Activated effector memory CD4-positive, alpha-beta T cell treated with anti-CD3 and anti-CD28 coated beads, Interleukin-2, amount 50 U/mL, for 16 hours (primary cell): ENCODE measurements around the gene PPP2R3C.
"Not testable (repeated sequence)": the region's sequence is repeated elsewhere in the genome, so short reads cannot be mapped to it uniquely, and the experiment has no call there.

Experiments
- DNase-seq: peaks from one replicate; pipeline ENCODE4 v3.0.0-alpha.2; 2020

The PPP2R3C gene

DNA sequence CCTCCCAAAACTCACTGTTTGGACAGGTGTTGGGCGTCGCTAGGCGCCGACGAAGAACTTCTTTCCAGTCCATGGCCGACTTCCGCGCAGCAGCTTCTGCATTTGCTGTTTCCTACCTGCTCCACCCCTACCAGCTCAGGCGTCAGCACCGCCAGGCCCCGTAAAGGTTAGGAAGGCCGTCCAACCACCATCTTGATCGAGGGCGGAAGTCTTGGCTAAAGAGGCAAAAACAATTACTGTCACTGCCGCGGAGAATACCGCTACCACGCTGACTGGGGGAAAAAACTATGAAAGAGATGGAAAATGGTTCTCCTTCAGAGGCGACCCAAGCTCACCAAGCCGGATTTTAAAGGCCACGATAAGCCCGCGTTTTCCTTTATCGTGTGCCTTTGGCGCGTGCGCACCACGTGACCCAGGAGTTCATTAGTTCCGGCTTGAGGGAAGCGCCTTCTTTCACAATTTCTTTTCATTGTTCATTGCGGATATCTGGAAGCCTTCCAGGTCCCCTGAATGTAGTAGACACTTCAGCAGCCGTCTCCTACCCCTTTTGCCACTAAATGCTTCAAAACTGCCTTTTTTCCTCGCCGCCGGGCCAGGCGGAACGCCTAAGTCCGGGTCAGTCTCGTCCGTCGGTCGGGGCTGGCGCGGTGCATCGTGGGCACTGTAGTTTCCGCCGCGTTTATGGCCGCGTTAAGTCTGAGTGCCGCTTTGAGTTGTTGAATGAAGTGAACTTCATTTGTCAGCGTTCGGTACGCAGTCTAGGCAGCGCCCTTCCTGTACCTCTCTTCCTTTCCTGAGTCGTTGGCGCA is at the start of gene PPP2R3C, which contains the start of gene PRORP:
TSS of gene PPP2R3C (minus strand) at position 104 of the 809 bp plus-strand sequence. CDS start at position 73, 31 bp downstream.
TSS of gene PRORP (plus strand) at position 666 of the 809 bp plus-strand sequence. CDS start 694 bp downstream, outside the sequence.
- DNase-seq = peak; percentile 95

DNA sequence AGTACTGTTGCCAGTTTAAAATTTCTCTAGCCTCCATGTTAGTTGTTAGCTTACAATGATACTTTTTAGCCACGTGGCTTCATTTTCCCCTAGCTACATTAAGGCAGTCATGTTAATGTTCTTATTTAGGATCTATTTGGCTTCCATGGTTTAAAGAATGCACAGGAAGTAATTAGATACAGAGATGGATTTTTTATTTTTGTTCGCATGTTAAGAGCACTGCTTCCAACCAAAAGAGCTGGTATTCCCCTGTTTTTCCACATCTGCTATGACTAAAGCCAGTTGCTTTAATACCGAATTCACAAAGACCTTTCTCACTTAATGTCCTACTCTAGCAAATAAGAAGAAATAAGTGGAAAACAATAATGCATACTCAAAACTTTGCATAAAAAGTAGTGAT is 45.7 kb upstream of the PPP2R3C start:
- DNase-seq = no peak

DNA sequence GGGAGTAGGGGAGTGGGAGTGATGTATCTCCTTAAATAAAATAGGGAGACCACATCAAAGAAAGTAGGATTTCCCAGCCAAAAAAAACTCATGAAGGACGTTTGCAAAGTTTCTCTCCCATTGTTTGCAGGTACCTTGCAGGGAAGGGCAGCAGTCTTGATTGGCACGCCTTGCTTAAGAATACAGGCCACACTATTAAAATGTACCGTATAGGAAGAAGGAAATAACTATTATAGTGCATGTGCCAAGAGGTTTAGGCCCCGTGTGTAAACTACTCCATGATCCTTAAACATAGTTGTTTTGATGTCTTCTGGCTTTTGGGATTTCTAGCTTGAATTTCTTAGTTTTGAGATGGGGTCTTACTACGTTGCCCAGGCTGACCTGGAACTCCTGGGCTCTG is 43.1 kb upstream of the PPP2R3C start:
- no peak for DNase-seq

DNA sequence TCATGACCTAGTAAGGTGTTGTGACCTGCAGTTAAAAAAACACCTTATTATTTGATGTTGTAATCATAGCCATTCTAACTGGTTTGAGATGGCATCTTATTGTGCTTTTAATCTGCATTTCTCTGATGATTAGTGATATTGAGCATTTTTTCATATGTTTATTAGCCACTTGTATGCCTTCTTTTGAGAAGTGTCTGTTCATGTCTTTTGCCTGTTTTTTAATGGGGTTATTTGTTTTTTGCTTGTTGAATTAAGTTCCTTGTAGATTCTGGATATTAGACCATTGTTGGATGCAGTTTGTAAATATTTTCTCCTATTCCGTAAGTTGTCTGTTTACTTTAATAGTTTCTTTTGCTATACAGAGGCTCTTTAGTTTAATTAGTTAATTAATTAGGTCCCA is 41.6 kb upstream of the PPP2R3C start:
- DNase-seq = no peak

DNA sequence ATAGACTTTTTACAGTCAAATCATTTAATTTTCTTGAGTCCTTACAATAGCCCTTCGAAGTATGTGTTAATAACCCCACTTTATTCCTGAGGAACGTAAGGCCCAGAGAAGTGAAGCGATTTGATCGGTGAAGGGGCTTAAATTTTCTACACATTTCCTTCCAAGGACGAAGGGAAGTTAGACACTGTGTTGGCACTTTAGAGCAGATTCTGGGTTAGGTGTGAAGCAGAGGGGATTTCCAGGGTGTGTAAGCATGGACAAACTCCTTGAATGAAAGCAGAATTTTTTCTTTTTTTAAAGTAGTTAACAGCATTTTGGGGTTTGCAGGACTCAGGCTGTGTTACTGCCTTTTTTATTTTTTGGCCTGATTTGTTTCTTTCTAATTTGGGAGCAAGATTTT is 39.4 kb upstream of the PPP2R3C start:
- DNase-seq = no peak

DNA sequence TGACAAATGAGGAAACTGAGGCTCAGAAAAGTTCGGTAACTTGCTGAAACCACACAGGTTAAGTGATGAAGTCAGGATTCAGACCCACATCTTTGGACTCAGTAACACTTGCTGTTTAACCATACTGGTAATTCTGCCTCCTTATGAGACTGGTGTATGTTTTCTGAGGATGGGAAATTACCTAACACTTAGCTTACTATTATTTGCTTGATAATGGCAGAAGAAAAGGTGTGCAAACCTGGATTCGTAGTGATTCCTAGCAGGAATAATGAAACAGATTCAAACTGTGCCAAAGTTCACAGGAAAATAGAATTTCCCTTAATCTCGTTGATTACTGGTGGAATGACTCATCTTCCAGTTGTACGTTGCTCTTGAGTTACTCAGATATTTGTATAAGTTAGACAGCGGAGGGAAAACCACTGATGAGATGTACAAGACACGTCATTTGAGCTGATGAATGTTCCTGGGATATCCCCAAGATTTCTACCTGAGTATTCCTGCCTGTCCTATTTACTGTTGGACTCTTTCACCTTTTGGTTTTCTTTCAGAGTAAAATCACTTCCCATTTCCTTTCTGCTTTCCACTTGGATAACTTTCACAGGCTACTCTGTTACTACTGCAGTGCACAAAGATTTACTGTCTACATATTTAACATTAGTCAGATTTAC is 38.1 kb upstream of the PPP2R3C start:
- no peak for DNase-seq

DNA sequence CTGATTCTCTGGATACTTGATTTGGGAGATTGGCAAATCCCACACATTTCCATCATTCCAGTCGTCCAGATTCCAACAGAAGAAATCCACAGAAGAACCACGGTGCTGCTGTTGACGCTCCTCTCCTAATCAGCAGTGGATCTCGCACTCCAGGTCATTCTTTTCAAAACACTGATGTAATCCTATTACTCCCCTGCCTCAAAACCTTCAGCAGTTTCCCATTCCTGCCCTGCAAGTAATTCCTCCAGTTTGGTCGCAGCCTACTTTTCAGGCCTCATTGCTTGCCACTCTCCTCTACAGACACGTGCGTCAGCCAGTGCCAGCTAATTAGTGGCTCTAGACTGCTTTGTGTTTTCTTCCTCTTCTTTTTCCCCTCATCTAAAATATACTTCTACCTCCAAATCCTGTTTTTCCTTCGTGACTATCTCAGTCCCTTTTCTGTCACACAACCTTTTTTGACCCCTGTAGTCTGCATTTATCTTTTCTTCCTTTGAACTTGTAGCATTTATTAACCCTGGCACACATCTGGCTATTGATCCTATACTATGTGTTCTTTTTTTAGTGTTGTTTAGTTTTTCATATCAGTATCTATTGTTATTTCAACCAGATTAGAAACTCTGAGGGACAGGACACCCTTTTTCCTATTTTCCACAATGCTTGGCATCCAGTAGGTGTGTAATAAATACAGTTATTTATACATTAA is 37.3 kb upstream of the PPP2R3C start:
- DNase-seq = no peak

DNA sequence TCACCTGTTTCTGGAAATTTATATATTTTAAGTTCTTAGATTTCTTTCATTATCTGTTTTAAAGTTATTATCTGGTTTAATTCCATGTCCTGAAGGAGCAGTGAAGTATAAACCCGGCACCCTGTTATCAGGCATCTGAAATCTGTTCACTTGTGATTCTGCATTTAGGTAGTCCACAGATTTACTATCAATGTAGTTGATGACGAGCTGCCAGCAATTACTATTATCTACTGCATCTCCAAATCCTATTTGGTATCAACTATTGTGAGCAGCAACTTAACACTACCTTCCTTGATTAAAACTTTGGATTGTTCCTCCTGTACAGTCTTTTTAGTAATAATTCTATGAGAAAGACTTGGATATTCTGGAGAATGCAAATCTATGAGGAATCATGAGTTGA is 36.7 kb upstream of the PPP2R3C start:
- DNase-seq = no peak

DNA sequence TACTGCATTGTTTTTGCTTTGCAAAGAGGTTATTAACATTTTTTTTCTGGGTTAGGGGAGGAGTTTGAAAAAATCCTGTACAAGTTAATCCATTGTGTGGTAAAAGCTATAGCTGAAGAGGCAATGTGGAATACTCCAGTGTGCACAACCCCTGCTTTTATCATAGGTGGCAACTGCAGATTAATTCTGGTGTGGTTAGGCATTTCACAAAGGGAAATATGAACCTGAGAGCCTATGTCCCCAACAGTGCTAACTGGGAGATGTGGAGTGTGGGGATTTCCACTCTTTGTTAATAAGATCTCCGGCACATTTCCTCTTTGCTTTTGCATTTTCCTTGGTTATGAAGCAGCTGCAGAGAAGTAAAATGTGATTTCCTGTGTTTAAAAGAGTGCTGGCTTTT is 34.2 kb upstream of the PPP2R3C start:
- no peak for DNase-seq

DNA sequence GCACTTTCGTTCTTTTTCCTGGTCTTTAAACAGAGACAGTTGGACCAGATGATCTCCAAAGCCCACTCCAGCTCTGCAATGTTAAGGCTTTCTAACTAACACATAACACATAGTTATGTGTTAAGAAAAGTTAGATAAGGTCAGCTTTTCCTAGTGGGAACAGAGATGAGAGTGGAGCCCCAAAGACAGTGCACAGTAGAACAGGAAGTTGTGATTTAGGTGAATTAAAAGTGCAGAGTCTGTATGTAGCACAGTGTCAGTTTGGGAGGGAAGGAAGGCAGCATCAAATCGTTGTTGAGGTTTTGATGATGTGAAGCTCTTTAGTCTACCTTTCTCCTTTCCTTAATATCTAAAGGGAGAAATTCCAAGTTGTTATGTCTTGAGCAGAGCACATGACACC is 32.2 kb upstream of the PPP2R3C start:
- no peak for DNase-seq

DNA sequence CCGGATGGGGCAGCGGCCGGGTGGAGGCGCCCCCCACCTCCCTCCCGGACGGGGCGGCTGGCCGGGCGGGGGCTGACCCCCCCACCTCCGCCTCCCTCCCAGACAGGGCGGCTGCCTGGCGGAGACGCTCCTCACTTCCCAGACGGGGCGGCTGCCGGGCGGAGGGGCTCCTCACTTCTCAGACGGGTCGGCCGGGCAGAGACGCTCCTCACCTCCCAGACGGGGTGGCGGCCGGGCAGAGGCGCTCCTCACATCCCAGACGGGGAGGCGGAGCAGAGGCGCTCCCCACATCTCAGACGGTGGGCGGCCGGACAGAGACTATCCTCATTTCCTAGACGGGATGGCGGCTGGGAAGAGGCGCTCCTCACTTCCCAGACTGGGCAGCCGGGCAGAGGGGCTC is 30.7 kb upstream of the PPP2R3C start:
- not testable (repeated sequence) for DNase-seq

DNA sequence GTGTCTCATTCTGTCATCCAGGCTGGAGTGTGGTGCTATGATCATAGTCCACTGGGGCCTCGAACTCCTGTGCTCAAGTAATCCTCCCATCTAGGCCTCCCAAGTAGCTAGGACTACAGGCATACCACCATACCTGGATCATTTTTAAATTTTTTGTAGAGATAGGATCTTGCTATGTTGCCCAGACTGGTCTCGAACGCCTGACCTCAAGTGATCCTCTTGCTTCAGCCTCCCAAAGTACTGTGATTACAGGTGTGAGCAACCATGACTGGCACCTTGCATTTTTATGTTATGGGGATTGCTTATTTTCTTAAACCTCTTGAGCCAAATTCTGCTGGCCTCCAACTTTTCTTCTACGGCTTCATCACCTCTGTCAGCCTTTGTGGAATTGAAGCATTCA is 27.4 kb upstream of the PPP2R3C start:
- DNase-seq = no peak

DNA sequence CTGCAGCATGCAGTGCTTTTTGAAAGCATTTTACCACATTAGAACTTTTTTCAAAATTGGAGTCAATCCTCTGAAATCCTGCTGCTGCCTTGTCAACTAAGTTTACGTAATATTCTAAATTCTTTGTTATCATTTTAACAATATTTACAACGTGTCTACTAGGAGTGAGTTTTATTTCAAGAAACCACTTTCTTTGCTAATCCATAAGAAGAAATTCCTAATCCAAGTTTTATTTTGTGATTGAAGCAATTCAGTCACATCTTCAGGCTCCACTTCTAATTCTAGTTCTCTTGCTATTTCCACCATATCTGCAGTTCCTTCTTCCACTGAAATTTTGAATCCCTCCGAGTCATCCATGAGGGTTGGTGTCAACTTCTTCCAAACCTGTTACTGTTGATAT is 25.9 kb upstream of the PPP2R3C start:
- no peak for DNase-seq

DNA sequence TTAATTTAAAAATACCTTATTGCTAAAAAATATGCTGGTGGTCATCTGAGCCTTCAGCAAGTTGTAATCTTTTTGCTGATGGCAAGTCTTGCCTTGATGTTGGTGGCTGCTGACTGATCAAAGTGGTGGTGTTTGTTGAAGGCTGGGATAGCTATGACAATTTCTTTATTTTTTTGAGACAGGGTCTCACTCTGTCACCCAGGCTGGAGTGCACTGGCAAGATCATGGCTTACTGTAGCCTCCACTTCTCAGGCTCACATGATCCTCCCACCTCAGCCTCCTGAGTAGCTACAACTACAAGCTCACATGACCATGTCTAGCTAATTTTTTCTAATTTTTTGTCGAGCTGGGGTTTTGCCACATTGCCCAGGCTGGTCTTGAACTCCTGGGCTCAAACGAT is 25.4 kb upstream of the PPP2R3C start:
- DNase-seq = no peak

DNA sequence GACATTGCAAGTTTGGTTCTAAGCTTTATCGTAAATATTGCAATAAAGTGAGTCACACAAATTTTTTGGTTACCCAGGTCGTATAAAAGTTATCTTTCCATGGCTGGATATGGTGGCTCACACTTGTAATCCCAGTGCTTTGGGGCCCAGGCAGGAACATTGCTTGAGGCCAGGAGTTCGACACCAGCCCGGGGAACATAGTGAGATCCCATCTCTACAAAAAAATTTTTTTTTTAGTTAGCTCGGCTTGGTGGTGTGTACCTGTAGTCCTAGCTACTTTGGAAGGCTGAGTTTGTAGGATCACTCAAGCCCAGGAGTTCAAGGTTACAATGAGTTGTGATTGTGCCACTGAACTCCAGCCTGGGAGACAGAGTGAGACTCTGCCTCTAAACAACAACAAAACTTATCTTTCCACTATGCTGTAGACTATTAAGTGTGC is 24.9 kb upstream of the PPP2R3C start:
- DNase-seq = no peak

DNA sequence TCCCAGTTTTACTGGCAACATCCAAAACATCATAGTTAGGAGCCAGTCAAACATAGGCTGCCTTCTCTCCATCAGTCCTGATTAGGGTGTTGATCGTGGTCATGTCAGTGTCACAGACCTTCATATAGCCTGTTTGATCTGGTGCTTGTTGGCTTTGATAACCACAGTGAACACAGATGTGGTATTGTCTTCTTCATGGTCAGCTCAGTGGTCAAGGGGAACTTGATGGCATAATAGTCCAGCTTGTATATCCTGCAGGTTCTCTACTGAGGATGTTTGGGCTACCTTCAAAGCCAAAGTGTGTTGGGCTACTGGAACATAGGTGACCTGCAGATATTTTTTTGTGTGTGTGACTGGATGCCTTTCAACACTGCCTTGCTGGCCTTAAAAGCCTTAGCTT is 22.2 kb upstream of the PPP2R3C start:
- DNase-seq = no peak

DNA sequence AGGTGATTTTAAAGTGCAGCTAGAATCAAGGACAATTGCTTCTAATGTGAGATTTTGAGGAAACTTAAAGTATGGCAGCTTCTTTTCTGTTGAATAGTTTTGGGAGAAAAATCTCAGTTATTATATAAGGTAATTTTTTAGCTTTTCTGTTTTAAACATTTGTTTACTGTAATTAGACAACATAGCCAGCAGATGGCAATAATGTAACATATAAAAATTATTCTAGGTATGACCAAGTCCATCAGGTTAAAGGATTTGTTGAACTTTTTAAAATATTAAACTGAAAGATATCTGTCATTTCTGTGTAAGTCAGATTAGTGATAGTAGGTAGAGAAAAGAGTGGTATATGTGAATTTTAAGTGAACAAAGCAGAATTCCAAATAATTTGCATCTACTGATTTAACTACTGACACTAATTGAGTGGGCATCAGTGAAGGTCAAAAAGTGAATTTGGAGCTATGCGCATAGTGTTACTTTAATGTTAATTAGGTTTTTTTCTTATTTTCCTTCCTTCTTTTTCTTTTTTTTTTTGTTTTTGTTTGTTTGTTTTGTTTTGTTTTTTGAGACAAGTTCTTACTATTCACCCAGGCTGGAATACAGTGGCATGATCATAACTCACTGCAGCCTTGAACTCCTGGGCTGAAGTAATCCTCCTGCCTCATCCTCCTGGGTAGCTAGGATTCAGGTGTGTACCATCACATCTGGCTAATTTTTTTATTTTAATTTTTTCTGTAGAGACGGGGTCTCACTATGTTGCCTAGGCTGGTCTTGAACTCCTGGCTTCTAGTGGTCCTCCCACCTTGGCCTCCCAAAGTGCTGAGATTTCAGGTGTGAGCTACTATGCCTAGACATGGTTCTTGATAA is 19.2 kb upstream of the PPP2R3C start:
- no peak for DNase-seq

DNA sequence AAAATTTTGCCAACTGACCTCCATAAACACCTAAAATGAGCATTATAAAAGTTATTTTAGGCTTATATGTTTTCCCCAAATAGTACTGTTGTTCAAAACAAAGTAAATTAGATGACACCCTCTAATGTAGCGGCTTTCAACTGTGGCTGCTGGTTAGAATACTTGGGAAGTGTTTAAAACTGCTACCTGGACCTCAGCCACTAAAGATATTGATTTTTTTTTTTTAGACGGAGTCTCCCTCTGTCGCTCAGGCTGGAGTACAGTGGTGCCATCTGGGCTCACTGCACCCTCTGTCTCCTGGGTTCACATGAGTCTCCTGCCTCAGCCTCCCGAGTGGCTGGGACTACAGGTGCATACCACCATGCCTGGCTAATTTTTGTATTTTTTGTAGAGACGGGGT is 16.8 kb upstream of the PPP2R3C start:
- no peak for DNase-seq

DNA sequence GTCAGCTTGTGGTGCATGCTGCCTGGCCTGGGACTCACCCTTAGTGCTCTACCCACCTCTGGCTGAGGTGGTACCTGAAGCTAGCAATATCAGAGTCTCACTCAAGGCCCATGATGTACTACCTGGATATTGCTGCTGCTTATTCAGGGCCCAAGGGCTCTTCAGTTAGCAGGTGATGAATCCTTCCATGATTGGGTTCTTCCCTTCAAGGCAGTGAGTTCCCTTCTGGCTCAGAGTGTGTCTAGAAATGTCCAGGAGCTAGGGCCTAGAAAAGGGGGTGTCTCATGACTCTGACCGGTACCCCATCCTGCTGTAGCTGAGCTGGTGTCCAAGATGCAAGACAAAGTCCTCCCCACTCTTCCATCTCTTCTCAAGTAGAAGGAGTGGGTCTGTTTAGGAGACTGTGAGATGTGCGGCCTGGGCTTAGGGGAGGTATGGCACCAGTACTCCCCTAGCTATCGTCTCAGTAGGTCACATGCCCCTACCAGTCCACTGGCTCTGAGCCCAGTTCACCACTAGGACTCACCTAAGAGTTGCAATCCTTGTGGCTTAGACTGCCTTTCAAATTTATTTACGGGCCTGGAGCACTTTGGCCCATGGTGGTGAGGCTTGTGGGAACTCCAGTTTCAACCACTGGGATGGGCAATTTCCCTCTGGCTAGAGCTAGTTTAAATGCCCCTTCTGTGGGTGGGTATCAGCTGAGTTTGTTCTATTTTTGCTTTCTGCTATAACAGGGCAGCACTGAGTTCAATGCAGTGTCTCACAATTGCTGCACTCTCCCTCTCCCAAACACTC is 12.7 kb upstream of the PPP2R3C start:
- DNase-seq = no peak

DNA sequence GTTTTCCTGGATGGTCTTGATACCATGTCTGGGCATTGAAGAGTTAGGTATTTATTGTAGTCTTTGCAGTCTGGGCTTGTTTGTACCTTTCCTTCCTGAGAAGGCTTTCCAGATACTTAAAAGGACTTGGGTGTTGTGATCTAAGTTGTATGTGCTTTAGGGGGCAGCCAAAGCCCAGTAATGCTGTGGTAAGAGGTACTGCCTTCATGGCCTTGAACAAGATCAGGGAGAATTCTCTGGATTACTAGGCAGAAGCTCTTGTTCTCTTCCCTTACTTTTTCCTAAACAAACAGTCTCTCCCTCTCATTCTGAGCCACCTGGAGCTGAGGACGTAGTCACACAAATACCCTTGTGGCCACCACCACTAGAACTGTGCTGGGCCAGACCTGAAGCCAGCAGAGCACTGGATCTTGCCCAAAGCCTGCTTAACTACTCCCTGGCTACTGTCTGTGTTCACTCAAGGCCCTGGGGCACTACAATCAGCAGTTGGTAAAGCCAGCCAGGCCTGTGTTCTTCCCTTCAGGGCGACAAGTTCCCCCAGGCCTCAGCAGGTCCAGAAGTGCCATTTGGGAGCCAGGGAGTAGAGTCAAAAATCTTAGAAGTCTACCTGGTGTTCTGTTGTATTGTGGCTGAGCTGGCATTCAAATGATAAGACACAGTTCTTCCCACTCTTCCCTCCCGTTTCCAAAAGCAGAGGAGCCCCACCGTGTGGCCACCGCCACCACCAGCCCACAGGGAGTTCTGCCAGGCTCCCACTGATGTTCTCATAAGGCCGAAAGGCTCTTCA is 11.9 kb upstream of the PPP2R3C start:
- no peak for DNase-seq

DNA sequence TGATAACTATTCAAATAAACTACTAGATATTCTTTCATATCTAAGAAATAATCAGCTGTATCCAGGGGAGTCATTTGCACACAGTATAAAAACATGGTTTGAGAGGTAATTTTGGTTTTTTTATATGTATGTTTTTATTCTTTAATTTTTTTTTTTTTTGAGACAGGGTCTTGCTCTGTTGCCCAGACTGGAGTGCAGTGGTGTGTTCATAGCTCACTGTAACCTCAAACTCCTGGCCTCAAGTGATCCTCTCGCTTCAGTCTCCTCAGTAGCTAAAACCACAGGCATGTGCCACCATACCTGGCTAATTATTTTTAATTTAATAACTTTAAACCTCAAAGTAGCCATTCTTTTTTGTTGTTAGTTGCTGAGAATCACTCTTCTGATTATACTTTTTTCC is 2.3 kb upstream of the PPP2R3C start:
- DNase-seq = no peak
